K562 (cell line): ENCODE data around the gene GNB5. TPM values are rescaled to one million over a fixed set of nuclear protein-coding genes. Genes with fewer than 3 reads are reported as not detected.

Experiments
- ATAC-seq: fragments of 200-7000 bp; cut with Tn5 transposase; 3 replicates; pipeline ENCODE4 v1.9.1; 2020; ENCODE audit warnings: moderate library complexity
- BruUV-seq: library from RNA; stranded (reverse); fragments of 400-500 nt; replicated peaks from 2 replicates; lab custom pipeline; 2021; lab: Mats Ljungman, UMichigan
- CTCF ChIA-PET: fragments of 300-600 bp; formaldehyde crosslinking; extraction: SDS; loops from one replicate; lab custom pipeline; 2021; ENCODE audit warnings: low intra/inter-chr PET ratio; lab: Yijun Ruan, JAX
- POLR2A ChIA-PET: fragments of 300-600, 350-650 bp; sonication (Branson Sonifier 250); formaldehyde crosslinking; extraction: SDS; loops from one replicate; lab custom pipeline; 2021; ENCODE audit warnings: antibody characterized with exemption, inconsistent platforms; lab: Yijun Ruan, JAX
- DNase-seq, 4 experiments: peaks; one replicate each; pipeline versions ENCODE4 v3.0.0 to v3.0.0-alpha.2; 2011 to 2018; ENCODE audit warnings: low spot score in 3 of 4, mixed read lengths in 3 of 4; ENCODE audit errors: extremely low read depth in 1 of 4
- FAIRE-seq: peaks from 2 replicates; lab custom pipeline; 2011; peaks lifted over from hg19 to GRCh38; lab: Jason Lieb, UNC
- H2AFZ ChIP-seq: 2 replicates; pipeline ENCODE4 v1.6.0; 2011; ENCODE audit warnings: low read depth, low read length, control low read depth, inconsistent platforms
- H3K27ac ChIP-seq: fragments of 200-600 bp; 3 replicates; pipeline ENCODE4 v1.8.0; 2011; ENCODE audit warnings: low read depth, mild to moderate bottlenecking, control low read depth, inconsistent platforms, low read length, moderate library complexity, mixed read lengths; ENCODE audit errors: extremely low read depth
- H3K27me3 ChIP-seq, 2 experiments: fragments of 300-600 bp in 1 of 2; 2 replicates in 1 of 2; 3 replicates in 1 of 2; pipeline versions ENCODE4 v1.6.0 to v1.8.0; 2011; ENCODE audit warnings: inconsistent platforms in 2 of 2, low read length in 2 of 2, mild to moderate bottlenecking in 1 of 2, mixed read lengths in 1 of 2, moderate library complexity in 1 of 2; ENCODE audit not compliant: control insufficient read depth in 2 of 2, insufficient read depth in 2 of 2
- H3K36me3 ChIP-seq: fragments of 300-600 bp; 3 replicates; pipeline ENCODE4 v1.8.0; 2011; ENCODE audit warnings: mild to moderate bottlenecking, low read length, inconsistent platforms; ENCODE audit not compliant: control insufficient read depth, insufficient read depth
- H3K4me1 ChIP-seq, 2 experiments: fragments of 200-600 bp in 1 of 2; replicated peaks in 1 of 2; 2 replicates in 1 of 2; 3 replicates in 1 of 2; pipeline versions ENCODE4 v1.5.1 to v1.8.0; 2011; ENCODE audit warnings: inconsistent platforms in 2 of 2, low read length in 2 of 2, mild to moderate bottlenecking in 1 of 2, mixed read lengths in 1 of 2, moderate library complexity in 1 of 2; ENCODE audit not compliant: control insufficient read depth in 2 of 2, insufficient read depth in 2 of 2
- H3K4me2 ChIP-seq: 2 replicates; pipeline ENCODE4 v1.6.1; 2011; ENCODE audit warnings: low read length, control low read depth, inconsistent platforms, mixed read lengths; ENCODE audit not compliant: insufficient read depth
- H3K4me3 ChIP-seq: fragments of 200-600 bp; sonication (generic), shearing (Covaris generic); 2 replicates; pipeline ENCODE4 v1.5.1; 2016; ENCODE audit warnings: control low read depth, inconsistent platforms
- H3K79me2 ChIP-seq: fragments of 200-600 bp; 3 replicates; pipeline ENCODE4 v1.8.0; 2011; ENCODE audit warnings: low read length, inconsistent platforms; ENCODE audit not compliant: control insufficient read depth, insufficient read depth
- H3K9ac ChIP-seq, 2 experiments: 2 replicates each; pipeline versions ENCODE4 v1.6.0 to v1.6.1; 2011; ENCODE audit warnings: low read depth in 2 of 2, low read length in 2 of 2, control low read depth in 1 of 2, inconsistent platforms in 1 of 2, mild to moderate bottlenecking in 1 of 2, mixed read lengths in 1 of 2; ENCODE audit not compliant: insufficient read depth in 1 of 2
- H3K9me1 ChIP-seq: one replicate; pipeline ENCODE4 v1.6.0; 2011; ENCODE audit warnings: inconsistent platforms, mild to moderate bottlenecking, low read length, moderate library complexity; ENCODE audit not compliant: control insufficient read depth, insufficient read depth
- H3K9me3 ChIP-seq: replicated peaks from 2 replicates; pipeline ENCODE4 v1.5.1; 2011; ENCODE audit warnings: low read depth, low read length, inconsistent platforms; ENCODE audit not compliant: control insufficient read depth, insufficient read depth
- H4K20me1 ChIP-seq: replicated peaks from 2 replicates; pipeline ENCODE4 v1.6.1; 2011; ENCODE audit warnings: low read length, inconsistent platforms, mixed read lengths; ENCODE audit not compliant: control insufficient read depth, insufficient read depth
- FUS ChIP-seq: fragments of 200-400 bp; formaldehyde crosslinking; optimal IDR thresholded peaks from 2 replicates; pipeline ENCODE3; 2017; ENCODE audit warnings: low read depth, low read length
- HCFC1 ChIP-seq: IDR thresholded peaks from 2 replicates; pipeline ENCODE4 v1.6.1; 2012; ENCODE audit warnings: low read depth, low read length, improper control_type of control experiment
- HNRNPL ChIP-seq: fragments of 200-400 bp; formaldehyde crosslinking; IDR thresholded peaks from 2 replicates; pipeline ENCODE4 v1.6.1; 2017; ENCODE audit warnings: low read depth, mild to moderate bottlenecking, low read length
- IRF2 ChIP-seq: sonication (generic); formaldehyde crosslinking; IDR thresholded peaks from 2 replicates; pipeline ENCODE4 v1.8.1; 2022; ENCODE audit warnings: mild to moderate bottlenecking, missing genetic modification reagents
- MAFG ChIP-seq: fragments of 450-650 bp; conservative IDR thresholded peaks from 2 replicates; pipeline ENCODE4 v1.6.1; 2016; ENCODE audit warnings: missing genetic modification characterization, missing compliant biosample characterization
- NR3C1 ChIP-seq: sonication (generic); formaldehyde crosslinking; IDR thresholded peaks from 2 replicates; pipeline ENCODE4 v1.8.1; 2022; ENCODE audit warnings: missing genetic modification reagents
- NUFIP1 ChIP-seq: fragments of 450-650 bp; IDR thresholded peaks from 2 replicates; pipeline ENCODE4 v1.6.1; 2018; ENCODE audit not compliant: partially characterized antibody
- PHB ChIP-seq: fragments of 250-450 bp; sonication (Bioruptor Pico); IDR thresholded peaks from 2 replicates; pipeline ENCODE4 v1.5.0; 2021
- SIN3A ChIP-seq, 2 experiments: fragments of 150-350 bp in 1 of 2; IDR thresholded peaks; 2 replicates each; pipeline ENCODE4 v1.6.1; 2011 to 2016; ENCODE audit warnings: borderline replicate concordance in 2 of 2, low read depth in 2 of 2, low read length in 2 of 2, mild to moderate bottlenecking in 2 of 2, moderate library complexity in 2 of 2; ENCODE audit not compliant: control insufficient read depth in 1 of 2
- SNRNP70 ChIP-seq: fragments of 200-400 bp; formaldehyde crosslinking; optimal IDR thresholded peaks from 2 replicates; pipeline ENCODE3; 2017; ENCODE audit warnings: low read depth, low read length
- ZNF347 ChIP-seq: fragments of 450-650 bp; formaldehyde crosslinking; IDR thresholded peaks from 2 replicates; pipeline ENCODE4 v1.4.0; 2020; ENCODE audit warnings: low read depth, mild to moderate bottlenecking, moderate library complexity
- ZNF77 ChIP-seq: fragments of 250-450 bp; sonication (Bioruptor Pico); IDR thresholded peaks from 2 replicates; pipeline ENCODE4 v1.5.0; 2020
- WGBS: fragments of 100-300 bp; shearing (Covaris generic); methylation state at CpG from one replicate; pipeline ENCODE4 v1.1.6; 2016; ENCODE audit warnings: low coverage, mixed read lengths; ENCODE audit not compliant: insufficient coverage; ENCODE audit errors: missing lambda C conversion rate; 5-methylcytosine and 5-hydroxymethylcytosine counted together
- in situ Hi-C: fragments of 300-500 bp; cut with MboI; formaldehyde crosslinking; loops from 4 replicates; pipeline ENCODE4 v1.15.0; 2018; ENCODE audit warnings: inconsistent platforms, mixed read lengths
- intact Hi-C: fragments of 100-400 bp; cut with micrococcal nuclease; formaldehyde crosslinking; loops from 2 replicates; pipeline ENCODE4 v1.14.2; 2022
- polyA plus RNA-seq, 8 experiments: library from polyadenylated mRNA; depleted of rRNA in 4 of 8; stranded (reverse) in 5 of 8; unstranded in 3 of 8; fragments of >200 nt; fragmentation: Nextera tagmentation in 2 of 8; fragmentation: Illumina TruSeq in 1 of 8; extraction: Ambion mirVana in 2 of 8; extraction: Trizol in 1 of 8; gene quantifications; 2 replicates each; pipeline versions ENCODE4 v1.2.1 to v1.2.3, GENCODE V29; 2011 to 2014; ENCODE audit warnings: inconsistent platforms in 1 of 8, missing spikeins in 1 of 8
- total RNA-seq, 7 experiments: library from RNA; depleted of rRNA in 6 of 7; stranded (reverse); fragments of >200 nt in 6 of 7; fragmentation: Illumina TruSeq in 2 of 7; extraction: Trizol in 2 of 7; gene quantifications; 2 replicates each; pipeline versions ENCODE4 v1.2.1 to v1.2.3, GENCODE V29; 2011 to 2021; ENCODE audit warnings: low replicate concordance in 1 of 7
- TF ChIP-seq, protein P1 (sequence below), 2 experiments: fragments of 450-650 bp; conservative IDR thresholded peaks; 2 replicates each; pipeline ENCODE4 v1.6.1; 2017; ENCODE audit warnings: mild to moderate bottlenecking in 2 of 2, moderate library complexity in 2 of 2

The GNB5 gene
- total and polyA plus RNA-seq, 9 of the 15 experiments (the other 6 are each of a cell fraction or from before 2014, with no cell fraction given) = 0.11 to 2.1 (median 0.77) TPM

DNA sequence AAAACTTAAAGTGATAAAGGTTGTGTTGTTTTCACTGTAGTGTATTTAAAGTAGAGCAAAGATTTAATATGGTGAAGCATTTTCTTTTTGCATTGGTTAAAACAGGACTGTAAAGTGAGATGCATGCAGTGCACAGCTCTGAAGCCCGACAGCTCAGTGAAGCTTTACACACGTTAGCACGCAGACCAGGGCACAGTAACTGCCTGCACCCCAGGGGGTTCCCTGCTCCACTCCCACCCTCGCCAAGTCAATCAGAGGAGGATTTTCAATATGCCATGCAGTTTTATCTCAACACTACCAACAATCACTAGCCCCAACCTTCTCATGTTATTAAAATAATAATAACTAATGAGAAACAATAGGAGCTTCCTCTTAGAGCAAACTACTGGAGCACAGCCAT, 50.5 kb downstream of the GNB5 start:
- no peaks in the 10 kb centered on the region for H3K36me3 ChIP-seq
- CTCF ChIA-PET = interaction anchor here (1.0 to 1.6 kb wide), 2 partner anchors 61 to 158 kb away, joined by 3 to 9 read pairs; no protein-coding TSS in a partner anchor
- BruUV-seq = no TSS peak

More for the DNA sequence above, 50.5 kb downstream of the GNB5 start:
- POLR2A ChIA-PET = interaction anchor here (0.5 kb wide), 1 partner anchor 12 kb away, joined by 3 read pairs; no protein-coding TSS in a partner anchor
- H3K4me1 ChIP-seq = peaks cover 6 to 31% of the 10 kb centered on the region in 2 experiments; a peak in 4 of 5 replicates
- no peak overlapping the region for H3K27ac ChIP-seq
- no peak for DNase-seq
- H3K9me3 ChIP-seq = no peaks in the 10 kb centered on the region
- no peaks in the 10 kb centered on the region for H3K27me3 ChIP-seq
- ATAC-seq = no peak
- no peaks in the 10 kb centered on the region for H3K79me2 ChIP-seq
- H3K9ac ChIP-seq = no peak overlapping the region
- TF ChIP-seq IRF2 (CRISPR knock-in tag) = no peak
- TF ChIP-seq, protein P1, sequence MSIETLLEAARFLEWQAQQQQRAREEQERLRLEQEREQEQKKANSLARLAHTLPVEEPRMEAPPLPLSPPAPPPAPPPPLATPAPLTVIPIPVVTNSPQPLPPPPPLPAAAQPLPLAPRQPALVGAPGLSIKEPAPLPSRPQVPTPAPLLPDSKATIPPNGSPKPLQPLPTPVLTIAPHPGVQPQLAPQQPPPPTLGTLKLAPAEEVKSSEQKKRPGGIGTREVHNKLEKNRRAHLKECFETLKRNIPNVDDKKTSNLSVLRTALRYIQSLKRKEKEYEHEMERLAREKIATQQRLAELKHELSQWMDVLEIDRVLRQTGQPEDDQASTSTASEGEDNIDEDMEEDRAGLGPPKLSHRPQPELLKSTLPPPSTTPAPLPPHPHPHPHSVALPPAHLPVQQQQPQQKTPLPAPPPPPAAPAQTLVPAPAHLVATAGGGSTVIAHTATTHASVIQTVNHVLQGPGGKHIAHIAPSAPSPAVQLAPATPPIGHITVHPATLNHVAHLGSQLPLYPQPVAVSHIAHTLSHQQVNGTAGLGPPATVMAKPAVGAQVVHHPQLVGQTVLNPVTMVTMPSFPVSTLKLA (conservative IDR thresholded peaks at IDR 0.05) = no peak
- no peak for TF ChIP-seq FUS
- no peak for TF ChIP-seq HNRNPL
- TF ChIP-seq SIN3A (IDR thresholded peaks at IDR 0.05; ENCODE audit: borderline replicate concordance in 2 of 2, control insufficient read depth in 1 of 2, low read depth in 2 of 2, low read length in 2 of 2) = no peak
- TF ChIP-seq ZNF77 (CRISPR knock-in tag) = no peak
- TF ChIP-seq NUFIP1 = no peak
- no peak for TF ChIP-seq SNRNP70
- TF ChIP-seq PHB = no peak
- TF ChIP-seq ZNF347 (CRISPR knock-in tag) = no peak
- no peak for TF ChIP-seq NR3C1
- TF ChIP-seq MAFG = no peak
- TF ChIP-seq HCFC1 = no peak
- 33% methylated on average over 4 of the region's 4 CpGs for WGBS
- H2AFZ ChIP-seq = peak overlapping the region; percentile 84; the same call in 1 of the 2 replicates
- H3K4me2 ChIP-seq = no peak overlapping the region
- H3K4me3 ChIP-seq = no peak overlapping the region
- FAIRE-seq = no peak
- in situ Hi-C loops = no loop called here
- intact Hi-C loops = loop anchor here (1.0 to 5.0 kb wide), 2 partner anchors 63 to 158 kb away; no protein-coding TSS in a partner anchor
- no peaks in the 10 kb centered on the region for H4K20me1 ChIP-seq
- no peaks in the 10 kb centered on the region for H3K9me1 ChIP-seq
